ENCODE measurements around the gene SBSN. TPM values are rescaled to one million over a fixed set of nuclear protein-coding genes. Genes with fewer than 3 reads are reported as not detected.

Gene SBSN
- total RNA-seq, 1 experiment from 2014 or later: 0.15 TPM

DNA sequence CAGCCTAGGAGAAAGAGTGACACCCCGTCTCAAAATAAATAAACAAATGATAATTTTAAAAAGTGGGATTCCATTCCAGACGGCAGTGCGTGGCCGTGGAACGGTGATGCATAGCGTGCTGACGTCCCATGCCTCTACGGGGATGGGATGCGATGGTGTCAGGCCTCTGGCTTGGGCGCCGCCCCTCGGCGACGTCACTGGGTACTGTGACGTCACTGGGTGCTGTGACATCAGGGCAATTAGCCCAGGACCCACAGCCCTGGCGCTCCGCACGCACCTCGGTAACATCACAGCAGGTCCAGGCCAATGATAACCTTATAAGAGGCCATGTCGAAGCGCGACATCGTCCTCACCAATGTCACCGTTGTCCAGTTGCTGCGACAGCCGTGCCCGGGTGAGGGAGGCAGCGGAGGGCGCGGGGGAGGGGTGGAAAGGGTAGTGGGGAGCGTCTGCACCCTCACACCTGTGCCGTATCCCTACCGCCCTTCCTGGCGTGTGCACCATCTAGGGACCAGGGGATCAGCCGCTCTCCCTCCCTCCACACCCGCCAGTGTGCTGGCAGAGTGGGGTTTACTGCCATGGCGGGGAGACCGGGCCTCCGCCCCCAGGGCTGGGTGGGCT is 5.2 kb upstream of the SBSN start, which contains the start of gene GAPDHS:
Gene GAPDHS (plus strand): TSS at position 256 of the 621 bp plus-strand sequence. CDS start 72 bp downstream, at position 328.
- DNase-seq: no peak

More for the DNA sequence above, 5.2 kb upstream of the SBSN start, which contains the start of gene GAPDHS:
- H2AK5ac ChIP-seq (ENCODE audit: insufficient read length, low read length): no peak within 1 kb of the TSS
- Mint-ChIP-seq H3K36me3 (ENCODE audit: insufficient read depth in 1 of 3, low read depth in 3 of 3) (no peaks in the 10 kb centered on the region; a peak in 1 of 7 replicates), H3K27me3 (ENCODE audit: low read depth) (peaks cover 50% of the 10 kb centered on the region), H3K4me3 (peak within 1 kb of the TSS in 1 of 2 experiments; percentile 43; a peak in 1 of 5 replicates), H3K27ac (peak within 1 kb of the TSS in 2 of 3 experiments; percentile 36 to 64; a peak in 2 of 7 replicates), H3K9me3 (no peaks in the 10 kb centered on the region), H3K4me1 (peaks cover 28 to 34% of the 10 kb centered on the region in 2 experiments)
- H3K23ac ChIP-seq (ENCODE audit: insufficient read length, low read depth, low read length): no peak within 1 kb of the TSS
- no peak within 1 kb of the TSS for H2BK20ac ChIP-seq (ENCODE audit: low read depth, low read length, poor library complexity, severe bottlenecking)
- no peak within 1 kb of the TSS for H2BK12ac ChIP-seq (ENCODE audit: insufficient read length, low read depth, low read length)
- no peak within 1 kb of the TSS for H3T11ph ChIP-seq (ENCODE audit: low read length)
- no peaks in the 10 kb centered on the region for H3K79me1 ChIP-seq (ENCODE audit: insufficient read depth, low read depth, low read length, poor library complexity, severe bottlenecking)
- no peaks in the 10 kb centered on the region for H3K4me1 ChIP-seq (ENCODE audit: insufficient read depth, low read length)
- no peak within 1 kb of the TSS for H2AFZ ChIP-seq (ENCODE audit: low read length)
- H2BK120ac ChIP-seq (ENCODE audit: low read depth, low read length, poor library complexity, severe bottlenecking): no peak within 1 kb of the TSS
- no peak within 1 kb of the TSS for H3K27ac ChIP-seq (ENCODE audit: insufficient read length, low read depth, low read length)
- H2BK5ac ChIP-seq (ENCODE audit: insufficient read length, low read length): no peak within 1 kb of the TSS
- H2BK15ac ChIP-seq (ENCODE audit: low read depth, low read length): no peak within 1 kb of the TSS
- H3K23me2 ChIP-seq (ENCODE audit: insufficient read length, low read depth, low read length, poor library complexity, severe bottlenecking): no peaks in the 10 kb centered on the region
- no peaks in the 10 kb centered on the region for H3K79me2 ChIP-seq (ENCODE audit: insufficient read depth, low read length)
- TF ChIP-seq, protein P1, sequence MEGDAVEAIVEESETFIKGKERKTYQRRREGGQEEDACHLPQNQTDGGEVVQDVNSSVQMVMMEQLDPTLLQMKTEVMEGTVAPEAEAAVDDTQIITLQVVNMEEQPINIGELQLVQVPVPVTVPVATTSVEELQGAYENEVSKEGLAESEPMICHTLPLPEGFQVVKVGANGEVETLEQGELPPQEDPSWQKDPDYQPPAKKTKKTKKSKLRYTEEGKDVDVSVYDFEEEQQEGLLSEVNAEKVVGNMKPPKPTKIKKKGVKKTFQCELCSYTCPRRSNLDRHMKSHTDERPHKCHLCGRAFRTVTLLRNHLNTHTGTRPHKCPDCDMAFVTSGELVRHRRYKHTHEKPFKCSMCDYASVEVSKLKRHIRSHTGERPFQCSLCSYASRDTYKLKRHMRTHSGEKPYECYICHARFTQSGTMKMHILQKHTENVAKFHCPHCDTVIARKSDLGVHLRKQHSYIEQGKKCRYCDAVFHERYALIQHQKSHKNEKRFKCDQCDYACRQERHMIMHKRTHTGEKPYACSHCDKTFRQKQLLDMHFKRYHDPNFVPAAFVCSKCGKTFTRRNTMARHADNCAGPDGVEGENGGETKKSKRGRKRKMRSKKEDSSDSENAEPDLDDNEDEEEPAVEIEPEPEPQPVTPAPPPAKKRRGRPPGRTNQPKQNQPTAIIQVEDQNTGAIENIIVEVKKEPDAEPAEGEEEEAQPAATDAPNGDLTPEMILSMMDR (conservative IDR thresholded peaks at IDR 0.05): no peak
- no peak within 1 kb of the TSS for H4K5ac ChIP-seq (ENCODE audit: insufficient read length, low read depth, low read length)
- no peak within 1 kb of the TSS for H3K4ac ChIP-seq (ENCODE audit: low read depth, low read length)
- no CpG with 5 or more reads among the region's 39 CpGs for WGBS (ENCODE audit: extremely low coverage, insufficient read length, low lambda C conversion rate)
- H3K9ac ChIP-seq (ENCODE audit: extremely low read depth, insufficient read length, low read length): no peak within 1 kb of the TSS
- H4K91ac ChIP-seq (ENCODE audit: insufficient read length, low read depth, low read length): no peak within 1 kb of the TSS
- no peaks in the 10 kb centered on the region for H3K27me3 ChIP-seq (ENCODE audit: insufficient read depth, low read length)
- no peak within 1 kb of the TSS for H4K8ac ChIP-seq (replicated peaks; ENCODE audit: insufficient read length, low read depth, low read length)
- H3K14ac ChIP-seq (ENCODE audit: insufficient read depth, low read length): no peak within 1 kb of the TSS
- no peaks in the 10 kb centered on the region for H3K9me3 ChIP-seq (ENCODE audit: control insufficient read depth, low read depth, low read length)
- no peak within 1 kb of the TSS for H3K56ac ChIP-seq (ENCODE audit: insufficient read length, low read depth, low read length)
- H3K18ac ChIP-seq (ENCODE audit: insufficient read length, low read depth, low read length): no peak within 1 kb of the TSS
- H4K20me1 ChIP-seq (ENCODE audit: control insufficient read depth, insufficient read depth, insufficient read length): no peaks in the 10 kb centered on the region
- H3K4me2 ChIP-seq (ENCODE audit: insufficient read depth, insufficient read length, low read length): peak within 1 kb of the TSS; percentile 17
